ENCODE data around the gene DDX49.
"Not testable (repeated sequence)": the region's sequence is repeated elsewhere in the genome, so short reads cannot be mapped to it uniquely, and the experiment has no call there.

The DDX49 gene

GRCh38 chr19:18899624-18900560, 19.6 kb upstream of the DDX49 start:
- H3K4me1 Mint-ChIP-seq (ENCODE audit: low read depth in 2 of 2): peaks cover 11 to 15% of the 10 kb centered on the region in 2 donors
- DNase-seq (no peak), ATAC-seq (replicated peaks) (no peak)
- H3K36me3 Mint-ChIP-seq (ENCODE audit: insufficient read depth): peaks cover 30% of the 10 kb centered on the region
- H3K4me3 Mint-ChIP-seq: no peak overlapping the region
- H3K9me3 Mint-ChIP-seq: no peaks in the 10 kb centered on the region
- peak overlapping the region in 1 of 2 donors; percentile 8 for H3K27ac Mint-ChIP-seq
- H3K27me3 Mint-ChIP-seq: peaks cover 17 to 20% of the 10 kb centered on the region in 2 donors

- peaks cover 40% of the 10 kb centered on the region for H3K36me3 Mint-ChIP-seq (ENCODE audit: insufficient read depth)
- DNase-seq: no peak
- H3K27me3 Mint-ChIP-seq: peaks cover 17 to 20% of the 10 kb centered on the region in 2 donors
- peak overlapping the region in 1 of 2 donors; percentile 8 for H3K27ac Mint-ChIP-seq
- H3K4me3 Mint-ChIP-seq: no peak overlapping the region
- ATAC-seq (replicated peaks): no peak
- H3K4me1 Mint-ChIP-seq (ENCODE audit: low read depth in 2 of 2): peaks cover 11 to 15% of the 10 kb centered on the region in 2 donors
- no peaks in the 10 kb centered on the region for H3K9me3 Mint-ChIP-seq
Observed at GRCh38 chr19:18900700-18901481, 18.6 kb upstream of the DDX49 start.

GRCh38 chr19:18901491-18901890, 18.0 kb upstream of the DDX49 start:
- Mint-ChIP-seq H3K27ac (no peak overlapping the region), H3K4me3 (no peak overlapping the region), H3K27me3 (peaks cover 13 to 15% of the 10 kb centered on the region in 2 donors), H3K9me3 (no peaks in the 10 kb centered on the region), H3K36me3 (ENCODE audit: insufficient read depth) (peaks cover 45% of the 10 kb centered on the region), H3K4me1 (ENCODE audit: low read depth in 2 of 2) (peaks cover 9 to 13% of the 10 kb centered on the region in 2 donors)
- no peak for DNase-seq
- no peak for ATAC-seq (replicated peaks)

- ATAC-seq (replicated peaks); H3K4me1 Mint-ChIP-seq (ENCODE audit: low read depth in 2 of 2); H3K9me3 Mint-ChIP-seq; H3K27me3 Mint-ChIP-seq; DNase-seq; H3K4me3 Mint-ChIP-seq: not testable (repeated sequence)
- peaks cover 52% of the 10 kb centered on the region for H3K36me3 Mint-ChIP-seq (ENCODE audit: insufficient read depth)
- H3K27ac Mint-ChIP-seq: peak overlapping the region in 1 of 2 donors; percentile 64
Observed at GRCh38 chr19:18902519-18902918, 17.0 kb upstream of the DDX49 start.

GRCh38 chr19:18903156-18904037, 16.1 kb upstream of the DDX49 start:
- DNase-seq: no peak
- H3K4me3 Mint-ChIP-seq: no peak overlapping the region
- H3K27me3 Mint-ChIP-seq: no peaks in the 10 kb centered on the region
- peaks cover 54% of the 10 kb centered on the region for H3K36me3 Mint-ChIP-seq (ENCODE audit: insufficient read depth)
- H3K4me1 Mint-ChIP-seq (ENCODE audit: low read depth in 2 of 2): no peaks in the 10 kb centered on the region
- ATAC-seq (replicated peaks): no peak
- no peak overlapping the region for H3K27ac Mint-ChIP-seq
- no peaks in the 10 kb centered on the region for H3K9me3 Mint-ChIP-seq

GRCh38 chr19:18904334-18905057, 15.0 kb upstream of the DDX49 start:
- no peak for ATAC-seq (replicated peaks)
- Mint-ChIP-seq H3K27ac (no peak overlapping the region), H3K36me3 (ENCODE audit: insufficient read depth) (peaks cover 62% of the 10 kb centered on the region), H3K27me3 (no peaks in the 10 kb centered on the region), H3K9me3 (no peaks in the 10 kb centered on the region), H3K4me3 (peak overlapping the region in 1 of 2 donors; percentile 27), H3K4me1 (ENCODE audit: low read depth in 2 of 2) (no peaks in the 10 kb centered on the region)
- DNase-seq: no peak

- peak overlapping the region in 1 of 2 donors; percentile 27 for H3K4me3 Mint-ChIP-seq
- no peaks in the 10 kb centered on the region for H3K9me3 Mint-ChIP-seq
- no peaks in the 10 kb centered on the region for H3K27me3 Mint-ChIP-seq
- no peak for ATAC-seq (replicated peaks)
- H3K27ac Mint-ChIP-seq: no peak overlapping the region
- peaks cover 67% of the 10 kb centered on the region for H3K36me3 Mint-ChIP-seq (ENCODE audit: insufficient read depth)
- H3K4me1 Mint-ChIP-seq (ENCODE audit: low read depth in 2 of 2): no peaks in the 10 kb centered on the region
- DNase-seq: no peak
Observed at GRCh38 chr19:18905058-18905456, 14.5 kb upstream of the DDX49 start.

GRCh38 chr19:18905513-18906236, 13.8 kb upstream of the DDX49 start:
- ATAC-seq (replicated peaks): no peak
- peaks cover 71% of the 10 kb centered on the region for H3K36me3 Mint-ChIP-seq (ENCODE audit: insufficient read depth)
- no peaks in the 10 kb centered on the region for H3K27me3 Mint-ChIP-seq

GRCh38 chr19:18906605-18907519, 12.7 kb upstream of the DDX49 start:
- DNase-seq (no peak), ATAC-seq (replicated peaks) (no peak)
- Mint-ChIP-seq H3K27me3 (no peaks in the 10 kb centered on the region), H3K9me3 (no peaks in the 10 kb centered on the region), H3K4me3 (no peak overlapping the region), H3K36me3 (ENCODE audit: insufficient read depth) (peaks cover 75% of the 10 kb centered on the region), H3K4me1 (ENCODE audit: low read depth in 2 of 2) (no peaks in the 10 kb centered on the region), H3K27ac (no peak overlapping the region)

More at GRCh38 chr19:18905513-18906236, 13.8 kb upstream of the DDX49 start:
- Mint-ChIP-seq H3K4me3 (peak overlapping the region in 1 of 2 donors; percentile 21), H3K9me3 (no peaks in the 10 kb centered on the region), H3K27ac (peak overlapping the region in 1 of 2 donors; percentile 80), H3K4me1 (ENCODE audit: low read depth in 2 of 2) (no peaks in the 10 kb centered on the region)
- DNase-seq: no peak

- H3K9me3 Mint-ChIP-seq: no peaks in the 10 kb centered on the region
- DNase-seq (no peak), ATAC-seq (replicated peaks) (no peak)
- H3K4me3 Mint-ChIP-seq: no peak overlapping the region
- H3K4me1 Mint-ChIP-seq (ENCODE audit: low read depth in 2 of 2): peaks cover 6 to 11% of the 10 kb centered on the region in 2 donors
- no peaks in the 10 kb centered on the region for H3K27me3 Mint-ChIP-seq
- peaks cover 74% of the 10 kb centered on the region for H3K36me3 Mint-ChIP-seq (ENCODE audit: insufficient read depth)
- no peak overlapping the region for H3K27ac Mint-ChIP-seq
Observed at GRCh38 chr19:18908917-18909619, 10.4 kb upstream of the DDX49 start.

- H3K36me3 Mint-ChIP-seq (ENCODE audit: insufficient read depth): peaks cover 74% of the 10 kb centered on the region
- H3K27me3 Mint-ChIP-seq: no peaks in the 10 kb centered on the region
- no peak for ATAC-seq (replicated peaks)
- H3K9me3 Mint-ChIP-seq: no peaks in the 10 kb centered on the region
- no peak overlapping the region for H3K27ac Mint-ChIP-seq
- no peak overlapping the region for H3K4me3 Mint-ChIP-seq
- peaks cover 8 to 17% of the 10 kb centered on the region in 2 donors for H3K4me1 Mint-ChIP-seq (ENCODE audit: low read depth in 2 of 2)
- no peak for DNase-seq
Observed at GRCh38 chr19:18910010-18910409, 9.5 kb upstream of the DDX49 start.

Measured in effector memory CD8-positive, alpha-beta T cell (primary cell).